Activated CD4-positive, alpha-beta memory T cell treated with anti-CD3 and anti-CD28 coated beads, Interleukin-2, amount 10 ng/mL, durations not matched to agents 7 days and 5 days (primary cell): ENCODE results near the gene DDX6. TPM values are rescaled to one million over a fixed set of nuclear protein-coding genes. Genes with fewer than 3 reads are reported as not detected.
A peak's percentile ranks its signal among the peaks of the same experiment; 100 is the strongest.
"Not testable (repeated sequence)": the region's sequence is repeated elsewhere in the genome, so short reads cannot be mapped to it uniquely, and the experiment has no call there.

Experiments used
- CTCF ChIA-PET: fragments of 350-600 bp; sonication (Branson Sonifier 250); formaldehyde crosslinking; loops from one replicate; lab custom pipeline; 2021; ENCODE audit warnings: antibody characterized with exemption, inconsistent platforms; lab: Charles Lee
- POLR2A ChIA-PET: fragments of 350-600 bp; sonication (Branson Sonifier 250); formaldehyde crosslinking; loops from one replicate; lab custom pipeline; 2021; ENCODE audit warnings: antibody characterized with exemption; lab: Charles Lee
- DNase-seq: peaks from one replicate; pipeline ENCODE4 v3.0.0-alpha.2; 2020
- H3K27ac Mint-ChIP-seq: one replicate; pipeline ENCODE4 v1.8.0; 2021; ENCODE audit warnings: mild to moderate bottlenecking, mixed read lengths
- H3K27me3 Mint-ChIP-seq: one replicate; pipeline ENCODE4 v1.8.0; 2021; ENCODE audit warnings: mixed read lengths
- H3K36me3 Mint-ChIP-seq: one replicate; pipeline ENCODE4 v1.8.0; 2021; ENCODE audit warnings: low read depth, mixed read lengths
- H3K4me1 Mint-ChIP-seq: one replicate; pipeline ENCODE4 v1.8.0; 2021; ENCODE audit warnings: mixed read lengths
- H3K4me3 Mint-ChIP-seq: one replicate; pipeline ENCODE4 v1.8.0; 2021; ENCODE audit warnings: mild to moderate bottlenecking, mixed read lengths
- H3K9me3 Mint-ChIP-seq: one replicate; pipeline ENCODE4 v1.8.0; 2021; ENCODE audit warnings: mixed read lengths
- total RNA-seq, 2 experiments: library from RNA; stranded (reverse); gene quantifications; one replicate each; pipeline ENCODE4 v1.2.3, GENCODE V29; 2021

DDX6 gene, protein sequence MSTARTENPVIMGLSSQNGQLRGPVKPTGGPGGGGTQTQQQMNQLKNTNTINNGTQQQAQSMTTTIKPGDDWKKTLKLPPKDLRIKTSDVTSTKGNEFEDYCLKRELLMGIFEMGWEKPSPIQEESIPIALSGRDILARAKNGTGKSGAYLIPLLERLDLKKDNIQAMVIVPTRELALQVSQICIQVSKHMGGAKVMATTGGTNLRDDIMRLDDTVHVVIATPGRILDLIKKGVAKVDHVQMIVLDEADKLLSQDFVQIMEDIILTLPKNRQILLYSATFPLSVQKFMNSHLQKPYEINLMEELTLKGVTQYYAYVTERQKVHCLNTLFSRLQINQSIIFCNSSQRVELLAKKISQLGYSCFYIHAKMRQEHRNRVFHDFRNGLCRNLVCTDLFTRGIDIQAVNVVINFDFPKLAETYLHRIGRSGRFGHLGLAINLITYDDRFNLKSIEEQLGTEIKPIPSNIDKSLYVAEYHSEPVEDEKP
- total RNA-seq = 100 to 1,000 TPM; 154 to 155 TPM

DNA sequence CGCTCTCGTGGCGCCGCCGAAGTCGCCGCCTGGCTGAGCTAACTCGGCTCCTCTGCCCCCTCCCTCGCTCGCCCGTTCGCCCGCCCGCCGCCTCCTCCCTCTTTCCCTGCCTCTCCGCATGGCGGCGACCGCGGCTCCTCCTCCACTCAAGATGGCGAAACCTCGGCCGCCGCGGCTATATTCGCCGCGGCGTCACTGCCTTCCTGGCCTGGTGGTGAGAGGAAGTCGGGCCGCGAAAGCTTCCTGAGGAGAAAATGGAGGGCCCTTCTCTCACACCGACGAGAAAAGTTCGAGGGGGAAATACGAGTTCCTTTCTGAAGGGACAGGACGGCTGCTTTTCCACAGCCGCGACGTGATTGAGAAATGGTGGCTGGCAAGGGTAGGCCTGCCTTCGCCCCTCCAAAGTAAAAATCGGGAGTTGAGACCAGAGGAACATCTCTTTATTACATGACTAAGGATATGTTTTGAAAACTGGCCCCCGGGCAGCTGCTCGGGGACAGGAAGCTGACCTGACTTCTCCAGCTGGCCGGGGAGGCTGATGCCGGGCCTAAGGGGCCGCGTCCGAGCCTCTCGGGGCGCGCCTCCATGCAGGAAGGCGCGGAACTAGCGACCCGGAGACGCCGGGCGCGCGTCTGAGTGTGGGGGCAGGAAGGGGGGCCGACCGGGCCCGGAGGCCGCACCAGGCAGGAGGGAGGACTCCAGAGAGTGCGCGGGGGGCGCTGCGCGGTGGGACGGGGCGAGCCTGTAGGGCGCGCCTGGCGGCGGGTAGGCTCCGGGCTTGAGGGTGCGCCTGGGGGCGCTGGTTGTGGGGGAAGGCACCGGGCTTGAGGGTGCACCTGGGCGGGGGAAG, at the start of gene DDX6:
Gene DDX6, minus strand, starts transcription at position 54 of the 850 bp plus-strand sequence. CDS start 4,913 bp downstream, outside the sequence.
- ChIA-PET CTCF (interaction anchor here (0.5 to 5.8 kb wide), 20 partner anchors 9 to 479 kb away, joined by 3 to 56 read pairs (median 3); partner anchors contain the start of gene BCL9L), POLR2A (interaction anchor here (0.7 to 7.5 kb wide), 45 partner anchors 11 to 567 kb away, joined by 3 to 175 read pairs (median 5); partner anchors contain the start of genes ARCN1, BCL9L, CBL and CD3G)
- Mint-ChIP-seq H3K4me1 (peaks cover 19% of the 10 kb centered on the region), H3K36me3 (peaks cover 32% of the 10 kb centered on the region), H3K27me3 (no peaks in the 10 kb centered on the region), H3K4me3 (peak within 1 kb of the TSS; percentile 100), H3K27ac (peak within 1 kb of the TSS; percentile 95), H3K9me3 (no peaks in the 10 kb centered on the region)
- peak; percentile 93 for DNase-seq

DNA sequence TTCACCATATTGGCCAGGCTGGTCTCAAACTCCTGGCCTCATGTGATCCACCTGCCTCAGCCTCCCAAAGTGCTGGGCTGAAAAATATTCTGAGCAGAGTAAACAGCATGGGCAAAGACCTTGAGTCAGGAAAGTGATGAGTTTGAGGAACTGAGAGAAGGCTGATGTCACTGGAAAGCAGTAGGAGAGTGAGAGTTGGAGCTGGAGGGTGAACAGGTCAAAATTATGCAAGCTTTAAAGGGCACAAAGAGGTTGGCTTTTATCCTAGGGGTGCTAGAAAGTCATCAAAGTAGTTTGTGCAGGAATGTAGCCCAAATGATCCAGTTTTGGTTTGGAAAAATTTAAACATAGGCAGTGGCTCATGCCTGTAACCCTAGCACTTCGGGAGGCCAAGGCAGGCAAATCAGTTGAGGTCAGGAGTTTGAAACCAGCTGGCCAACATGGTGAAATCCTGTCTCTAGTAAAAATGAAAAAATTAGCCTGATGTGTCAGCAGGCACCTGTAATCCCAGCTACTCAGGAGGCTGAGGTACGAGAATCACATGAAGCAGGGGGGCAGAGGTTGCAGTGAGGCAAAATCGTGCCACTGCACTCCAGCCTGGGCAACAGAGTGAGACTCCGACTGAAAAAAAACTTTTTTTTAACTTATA, 48.1 kb upstream of the DDX6 start:
- ChIA-PET POLR2A (interaction anchor here (1.2 to 1.5 kb wide), 2 partner anchors 31 to 38 kb away, joined by 3 read pairs; no protein-coding TSS in a partner anchor), CTCF (interaction anchor here (0.7 kb wide), 1 partner anchor 424 kb away, joined by 3 read pairs; no protein-coding TSS in a partner anchor)
- H3K4me3 Mint-ChIP-seq = no peak overlapping the region
- peaks cover 40% of the 10 kb centered on the region for H3K4me1 Mint-ChIP-seq
- no peak overlapping the region for H3K27ac Mint-ChIP-seq
- no peaks in the 10 kb centered on the region for H3K27me3 Mint-ChIP-seq
- no peak for DNase-seq
- no peaks in the 10 kb centered on the region for H3K9me3 Mint-ChIP-seq
- no peaks in the 10 kb centered on the region for H3K36me3 Mint-ChIP-seq

DNA sequence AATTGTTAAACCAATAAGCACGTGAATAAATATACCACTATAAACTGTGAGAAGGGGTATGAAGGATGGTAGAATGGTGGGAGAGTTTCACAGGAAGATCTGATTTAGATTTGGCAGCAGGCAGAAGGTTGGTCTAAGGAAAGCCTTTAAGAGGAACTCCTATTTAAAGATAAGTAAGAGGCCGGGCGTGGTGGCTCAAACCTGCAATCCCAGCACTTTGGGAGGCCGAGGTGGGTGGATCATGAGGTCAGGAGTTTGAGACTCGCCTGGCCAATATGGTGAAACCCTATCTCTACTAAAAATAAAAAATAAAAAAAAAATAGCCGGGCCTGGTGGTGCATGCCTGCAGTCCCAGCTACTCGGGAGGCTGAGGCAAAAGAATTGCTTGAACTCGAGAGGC, 46.9 kb upstream of the DDX6 start:
- no peak overlapping the region for H3K27ac Mint-ChIP-seq
- ChIA-PET POLR2A (interaction anchor here (0.7 to 1.2 kb wide), 2 partner anchors 32 to 48 kb away, joined by 3 read pairs; no protein-coding TSS in a partner anchor), CTCF (no interaction called here)
- DNase-seq = no peak
- peaks cover 36% of the 10 kb centered on the region for H3K4me1 Mint-ChIP-seq
- H3K36me3 Mint-ChIP-seq = no peaks in the 10 kb centered on the region
- H3K9me3 Mint-ChIP-seq = no peaks in the 10 kb centered on the region
- H3K4me3 Mint-ChIP-seq = no peak overlapping the region
- H3K27me3 Mint-ChIP-seq = no peaks in the 10 kb centered on the region

- Mint-ChIP-seq H3K4me1 (peaks cover 16% of the 10 kb centered on the region), H3K27ac (no peak overlapping the region), H3K9me3 (no peaks in the 10 kb centered on the region), H3K27me3 (no peaks in the 10 kb centered on the region), H3K4me3 (peak overlapping the region; percentile 54), H3K36me3 (no peaks in the 10 kb centered on the region)
- DNase-seq = no peak
- CTCF ChIA-PET = interaction anchor here (1.5 kb wide), 1 partner anchor 42 kb away, joined by 3 read pairs; no protein-coding TSS in a partner anchor
- POLR2A ChIA-PET = interaction anchor here (0.9 to 1.7 kb wide), 3 partner anchors 36 to 45 kb away, joined by 5 to 6 read pairs (median 6); no protein-coding TSS in a partner anchor
Observed at GRCh38 chr11:118834427-118835028, 43.6 kb upstream of the DDX6 start.

- no peaks in the 10 kb centered on the region for H3K36me3 Mint-ChIP-seq
- no peaks in the 10 kb centered on the region for H3K4me1 Mint-ChIP-seq
- POLR2A ChIA-PET = interaction anchor here (1.1 kb wide), 1 partner anchor 43 kb away, joined by 3 read pairs; no protein-coding TSS in a partner anchor
- no peaks in the 10 kb centered on the region for H3K9me3 Mint-ChIP-seq
- H3K27ac Mint-ChIP-seq = no peak overlapping the region
- no peak overlapping the region for H3K4me3 Mint-ChIP-seq
- DNase-seq = no peak
- H3K27me3 Mint-ChIP-seq = no peaks in the 10 kb centered on the region
- CTCF ChIA-PET = interaction anchor here (0.6 to 1.7 kb wide), 3 partner anchors 10 to 393 kb away, joined by 3 to 4 read pairs (median 3); no protein-coding TSS in a partner anchor
Observed at GRCh38 chr11:118827118-118827517, 36.2 kb upstream of the DDX6 start.

DNA sequence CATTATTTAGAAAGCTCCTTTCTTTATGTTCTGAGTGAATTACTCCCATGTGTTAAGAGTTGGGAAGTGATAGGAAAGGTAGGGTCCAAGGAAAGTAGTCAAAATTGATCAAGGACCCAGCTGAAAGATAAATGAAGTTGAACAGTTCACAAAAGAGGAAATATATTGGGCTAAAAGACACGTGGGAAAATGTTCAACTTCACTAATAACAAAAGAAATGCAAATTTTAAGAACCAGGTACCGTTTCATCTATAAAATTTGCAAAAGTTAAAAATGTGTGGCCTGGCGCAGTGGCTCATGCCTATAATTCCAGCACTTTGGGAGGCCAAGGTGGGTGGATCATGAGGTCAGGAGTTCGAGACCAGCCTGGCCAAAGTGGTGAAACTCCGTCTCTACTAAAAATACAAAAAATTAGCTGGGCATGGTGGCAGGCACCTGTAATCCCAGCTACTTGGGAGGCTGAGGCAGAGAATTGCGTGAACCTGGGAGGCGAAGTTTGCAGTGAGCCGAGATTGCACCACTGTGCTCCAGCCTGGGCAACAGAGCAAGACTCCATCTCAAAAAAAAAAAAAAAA, 32.1 kb upstream of the DDX6 start:
- DNase-seq, H3K9me3 Mint-ChIP-seq, POLR2A ChIA-PET, H3K27ac Mint-ChIP-seq, CTCF ChIA-PET, H3K27me3 Mint-ChIP-seq, H3K4me3 Mint-ChIP-seq, H3K36me3 Mint-ChIP-seq: not testable (repeated sequence)
- H3K4me1 Mint-ChIP-seq = peaks cover 11% of the 10 kb centered on the region

- ChIA-PET CTCF (no interaction called here), POLR2A (interaction anchor here (1.2 kb wide), 2 partner anchors 20 to 28 kb away, joined by 3 read pairs; no protein-coding TSS in a partner anchor)
- Mint-ChIP-seq H3K9me3 (no peaks in the 10 kb centered on the region), H3K4me1 (peaks cover 11% of the 10 kb centered on the region), H3K4me3 (no peak overlapping the region), H3K27me3 (no peaks in the 10 kb centered on the region), H3K36me3 (no peaks in the 10 kb centered on the region), H3K27ac (no peak overlapping the region)
- DNase-seq = peak; percentile 18
Observed at GRCh38 chr11:118820412-118821357, 29.7 kb upstream of the DDX6 start.

- POLR2A ChIA-PET = interaction anchor here (0.8 to 1.2 kb wide), 2 partner anchors 20 to 28 kb away, joined by 3 read pairs; no protein-coding TSS in a partner anchor
- H3K9me3 Mint-ChIP-seq, H3K27ac Mint-ChIP-seq, H3K36me3 Mint-ChIP-seq, H3K27me3 Mint-ChIP-seq, CTCF ChIA-PET, H3K4me3 Mint-ChIP-seq, DNase-seq: not testable (repeated sequence)
- peaks cover 11% of the 10 kb centered on the region for H3K4me1 Mint-ChIP-seq
Observed at GRCh38 chr11:118820025-118820379, 29.0 kb upstream of the DDX6 start.

DNA sequence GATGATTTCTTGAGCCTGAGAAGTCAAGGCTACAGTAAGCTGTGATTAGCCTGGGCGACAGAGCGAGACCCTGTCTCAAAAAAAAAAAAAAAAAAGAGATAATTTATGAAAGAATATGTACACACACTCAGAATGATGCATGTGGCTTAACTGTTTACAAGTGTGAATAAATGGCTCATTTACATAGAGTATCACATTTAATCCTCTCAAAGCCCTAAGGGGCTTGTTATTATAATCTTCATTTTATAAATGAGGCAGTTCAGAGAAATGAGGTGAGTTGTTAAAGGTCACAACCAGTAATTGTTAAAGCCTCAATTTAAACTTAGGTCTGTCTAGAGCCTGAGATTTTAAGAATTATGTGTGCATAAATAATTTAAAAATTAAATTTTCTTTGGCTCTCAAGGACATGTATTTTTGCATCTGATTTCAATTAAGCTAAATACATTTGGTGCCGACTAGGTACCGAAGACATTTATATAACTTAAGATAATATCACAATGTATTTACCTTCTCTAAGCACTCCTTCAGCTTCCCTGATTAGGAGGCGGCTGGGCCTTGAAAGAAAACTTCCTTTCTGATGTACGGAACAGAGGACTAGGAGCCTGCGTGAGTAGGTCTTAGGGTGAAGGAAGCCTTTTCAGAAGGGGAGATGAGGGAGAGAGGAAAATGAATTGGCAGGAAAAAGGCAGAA, 28.5 kb upstream of the DDX6 start:
- CTCF ChIA-PET = no interaction called here
- no peak overlapping the region for H3K4me3 Mint-ChIP-seq
- no peak for DNase-seq
- POLR2A ChIA-PET = interaction anchor here (0.8 to 1.2 kb wide), 2 partner anchors 19 to 27 kb away, joined by 3 read pairs; no protein-coding TSS in a partner anchor
- no peaks in the 10 kb centered on the region for H3K27me3 Mint-ChIP-seq
- no peak overlapping the region for H3K27ac Mint-ChIP-seq
- no peaks in the 10 kb centered on the region for H3K36me3 Mint-ChIP-seq
- peaks cover 11% of the 10 kb centered on the region for H3K4me1 Mint-ChIP-seq
- H3K9me3 Mint-ChIP-seq = no peaks in the 10 kb centered on the region

- Mint-ChIP-seq H3K27ac (no peak overlapping the region), H3K4me1 (peaks cover 11% of the 10 kb centered on the region), H3K36me3 (no peaks in the 10 kb centered on the region), H3K9me3 (no peaks in the 10 kb centered on the region), H3K4me3 (no peak overlapping the region), H3K27me3 (no peaks in the 10 kb centered on the region)
- no peak for DNase-seq
- ChIA-PET CTCF (no interaction called here), POLR2A (no interaction called here)
Observed at GRCh38 chr11:118818130-118818529, 27.2 kb upstream of the DDX6 start.
